ENCODE results near the gene FGD5. TPM values are rescaled to one million over a fixed set of nuclear protein-coding genes. Genes with fewer than 3 reads are reported as not detected.
A peak's percentile ranks its signal among the peaks of the same experiment; 100 is the strongest.

The FGD5 gene
- total and polyA plus RNA-seq, 9 of the 15 experiments (the other 6 are each of a cell fraction or from before 2014, with no cell fraction given): 0.18 TPM; not detected in 8

DNA sequence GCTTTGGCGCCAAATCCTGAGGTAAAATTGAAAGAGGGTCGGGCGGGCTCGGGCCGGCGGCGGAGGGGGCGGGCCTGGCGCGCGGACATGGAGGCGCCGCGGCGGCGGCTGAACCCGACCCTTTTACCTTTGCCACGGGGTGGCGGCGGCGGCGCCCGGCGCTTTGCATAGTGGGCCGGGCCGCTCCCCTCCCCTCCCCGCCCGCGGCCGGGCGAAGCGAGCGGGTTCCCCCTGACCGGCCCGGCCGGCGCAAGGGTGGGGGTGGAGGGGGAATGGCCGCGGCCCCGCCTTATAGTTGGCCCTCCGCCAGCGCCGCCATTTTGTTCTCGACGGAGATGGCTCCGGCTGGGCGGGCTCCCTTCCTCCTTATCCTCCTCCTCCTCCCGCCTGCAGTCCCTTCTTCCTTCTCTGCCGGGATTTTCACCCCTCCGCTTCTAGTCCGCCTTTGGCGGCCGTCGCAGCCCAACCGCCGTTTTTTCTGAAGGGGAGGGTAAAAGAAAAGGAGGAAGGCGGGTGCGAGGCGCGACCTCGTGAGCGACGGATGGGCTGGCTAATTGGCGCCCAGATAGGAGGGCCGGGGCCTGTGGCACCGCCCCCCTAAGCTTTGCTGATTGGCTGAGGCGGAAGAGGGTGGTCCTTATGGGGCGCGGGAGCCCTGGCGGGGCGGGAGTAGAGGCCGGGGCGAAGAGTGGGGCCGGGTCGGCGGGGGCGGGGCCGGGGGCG lies 129.3 kb downstream of the FGD5 start (continued):
- TF ChIP-seq PPARD (CRISPR knock-in tag; IDR thresholded peaks at IDR 0.05): no peak
- no peak for TF ChIP-seq RBM22 (IDR thresholded peaks at IDR 0.05; ENCODE audit: low read depth, low read length, poor library complexity, severe bottlenecking)
- TF ChIP-seq HOXB6 (CRISPR knock-in tag; IDR thresholded peaks at IDR 0.05; ENCODE audit: borderline replicate concordance): no peak
- no peak for TF ChIP-seq ZSCAN32 (CRISPR knock-in tag; IDR thresholded peaks at IDR 0.05)
- TF ChIP-seq, protein P1, sequence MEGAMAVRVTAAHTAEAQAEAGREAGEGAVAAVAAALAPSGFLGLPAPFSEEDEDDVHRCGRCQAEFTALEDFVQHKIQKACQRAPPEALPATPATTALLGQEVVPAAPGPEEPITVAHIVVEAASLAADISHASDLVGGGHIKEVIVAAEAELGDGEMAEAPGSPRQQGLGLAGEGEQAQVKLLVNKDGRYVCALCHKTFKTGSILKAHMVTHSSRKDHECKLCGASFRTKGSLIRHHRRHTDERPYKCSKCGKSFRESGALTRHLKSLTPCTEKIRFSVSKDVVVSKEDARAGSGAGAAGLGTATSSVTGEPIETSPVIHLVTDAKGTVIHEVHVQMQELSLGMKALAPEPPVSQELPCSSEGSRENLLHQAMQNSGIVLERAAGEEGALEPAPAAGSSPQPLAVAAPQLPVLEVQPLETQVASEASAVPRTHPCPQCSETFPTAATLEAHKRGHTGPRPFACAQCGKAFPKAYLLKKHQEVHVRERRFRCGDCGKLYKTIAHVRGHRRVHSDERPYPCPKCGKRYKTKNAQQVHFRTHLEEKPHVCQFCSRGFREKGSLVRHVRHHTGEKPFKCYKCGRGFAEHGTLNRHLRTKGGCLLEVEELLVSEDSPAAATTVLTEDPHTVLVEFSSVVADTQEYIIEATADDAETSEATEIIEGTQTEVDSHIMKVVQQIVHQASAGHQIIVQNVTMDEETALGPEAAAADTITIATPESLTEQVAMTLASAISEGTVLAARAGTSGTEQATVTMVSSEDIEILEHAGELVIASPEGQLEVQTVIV (CRISPR knock-in tag; IDR thresholded peaks at IDR 0.05; ENCODE audit: borderline replicate concordance): no peak
- TF ChIP-seq ZFX (CRISPR knock-in tag; IDR thresholded peaks at IDR 0.05): peak; percentile 10; the same call in 1 of the 2 replicates
- TF ChIP-seq ELF2 (CRISPR knock-in tag; IDR thresholded peaks at IDR 0.05): no peak
- no peak for TF ChIP-seq ATF1 (CRISPR knock-in tag; IDR thresholded peaks at IDR 0.05)
- TF ChIP-seq ATF1 (tag; IDR thresholded peaks at IDR 0.05): peak; percentile 77
- TF ChIP-seq, protein P2, sequence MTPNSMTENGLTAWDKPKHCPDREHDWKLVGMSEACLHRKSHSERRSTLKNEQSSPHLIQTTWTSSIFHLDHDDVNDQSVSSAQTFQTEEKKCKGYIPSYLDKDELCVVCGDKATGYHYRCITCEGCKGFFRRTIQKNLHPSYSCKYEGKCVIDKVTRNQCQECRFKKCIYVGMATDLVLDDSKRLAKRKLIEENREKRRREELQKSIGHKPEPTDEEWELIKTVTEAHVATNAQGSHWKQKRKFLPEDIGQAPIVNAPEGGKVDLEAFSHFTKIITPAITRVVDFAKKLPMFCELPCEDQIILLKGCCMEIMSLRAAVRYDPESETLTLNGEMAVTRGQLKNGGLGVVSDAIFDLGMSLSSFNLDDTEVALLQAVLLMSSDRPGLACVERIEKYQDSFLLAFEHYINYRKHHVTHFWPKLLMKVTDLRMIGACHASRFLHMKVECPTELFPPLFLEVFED (CRISPR knock-in tag; conservative IDR thresholded peaks at IDR 0.05): peak; percentile 70; the same call in 1 of the 2 replicates
- TF ChIP-seq FOXM1 (IDR thresholded peaks at IDR 0.05; ENCODE audit: low read depth): peak; percentile 48; the same call in 1 of the 2 replicates
- TF ChIP-seq FOXM1 (CRISPR knock-in tag; IDR thresholded peaks at IDR 0.05; ENCODE audit: low read depth): no peak
- TF ChIP-seq ZNF408 (CRISPR knock-in tag; IDR thresholded peaks at IDR 0.05; ENCODE audit: low read depth): no peak
- TF ChIP-seq, protein P3, sequence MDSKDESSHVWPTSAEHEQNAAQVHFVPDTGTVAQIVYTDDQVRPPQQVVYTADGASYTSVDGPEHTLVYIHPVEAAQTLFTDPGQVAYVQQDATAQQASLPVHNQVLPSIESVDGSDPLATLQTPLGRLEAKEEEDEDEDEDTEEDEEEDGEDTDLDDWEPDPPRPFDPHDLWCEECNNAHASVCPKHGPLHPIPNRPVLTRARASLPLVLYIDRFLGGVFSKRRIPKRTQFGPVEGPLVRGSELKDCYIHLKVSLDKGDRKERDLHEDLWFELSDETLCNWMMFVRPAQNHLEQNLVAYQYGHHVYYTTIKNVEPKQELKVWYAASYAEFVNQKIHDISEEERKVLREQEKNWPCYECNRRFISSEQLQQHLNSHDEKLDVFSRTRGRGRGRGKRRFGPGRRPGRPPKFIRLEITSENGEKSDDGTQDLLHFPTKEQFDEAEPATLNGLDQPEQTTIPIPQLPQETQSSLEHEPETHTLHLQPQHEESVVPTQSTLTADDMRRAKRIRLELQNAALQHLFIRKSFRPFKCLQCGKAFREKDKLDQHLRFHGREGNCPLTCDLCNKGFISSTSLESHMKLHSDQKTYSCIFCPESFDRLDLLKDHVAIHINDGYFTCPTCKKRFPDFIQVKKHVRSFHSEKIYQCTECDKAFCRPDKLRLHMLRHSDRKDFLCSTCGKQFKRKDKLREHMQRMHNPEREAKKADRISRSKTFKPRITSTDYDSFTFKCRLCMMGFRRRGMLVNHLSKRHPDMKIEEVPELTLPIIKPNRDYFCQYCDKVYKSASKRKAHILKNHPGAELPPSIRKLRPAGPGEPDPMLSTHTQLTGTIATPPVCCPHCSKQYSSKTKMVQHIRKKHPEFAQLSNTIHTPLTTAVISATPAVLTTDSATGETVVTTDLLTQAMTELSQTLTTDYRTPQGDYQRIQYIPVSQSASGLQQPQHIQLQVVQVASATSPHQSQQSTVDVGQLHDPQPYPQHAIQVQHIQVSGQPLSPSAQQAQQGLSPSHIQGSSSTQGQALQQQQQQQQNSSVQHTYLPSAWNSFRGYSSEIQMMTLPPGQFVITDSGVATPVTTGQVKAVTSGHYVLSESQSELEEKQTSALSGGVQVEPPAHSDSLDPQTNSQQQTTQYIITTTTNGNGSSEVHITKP (IDR thresholded peaks at IDR 0.05; ENCODE audit: partially characterized antibody): peak; percentile 96
- TF ChIP-seq ZNF253 (CRISPR knock-in tag; conservative IDR thresholded peaks at IDR 0.05): no peak
- no peak for TF ChIP-seq TAL1 (IDR thresholded peaks at IDR 0.05)
- TF ChIP-seq, protein P4, sequence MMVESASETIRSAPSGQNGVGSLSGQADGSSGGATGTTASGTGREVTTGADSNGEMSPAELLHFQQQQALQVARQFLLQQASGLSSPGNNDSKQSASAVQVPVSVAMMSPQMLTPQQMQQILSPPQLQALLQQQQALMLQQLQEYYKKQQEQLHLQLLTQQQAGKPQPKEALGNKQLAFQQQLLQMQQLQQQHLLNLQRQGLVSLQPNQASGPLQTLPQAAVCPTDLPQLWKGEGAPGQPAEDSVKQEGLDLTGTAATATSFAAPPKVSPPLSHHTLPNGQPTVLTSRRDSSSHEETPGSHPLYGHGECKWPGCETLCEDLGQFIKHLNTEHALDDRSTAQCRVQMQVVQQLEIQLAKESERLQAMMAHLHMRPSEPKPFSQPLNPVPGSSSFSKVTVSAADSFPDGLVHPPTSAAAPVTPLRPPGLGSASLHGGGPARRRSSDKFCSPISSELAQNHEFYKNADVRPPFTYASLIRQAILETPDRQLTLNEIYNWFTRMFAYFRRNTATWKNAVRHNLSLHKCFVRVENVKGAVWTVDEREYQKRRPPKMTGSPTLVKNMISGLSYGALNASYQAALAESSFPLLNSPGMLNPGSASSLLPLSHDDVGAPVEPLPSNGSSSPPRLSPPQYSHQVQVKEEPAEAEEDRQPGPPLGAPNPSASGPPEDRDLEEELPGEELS (CRISPR knock-in tag; IDR thresholded peaks at IDR 0.05; ENCODE audit: borderline replicate concordance): no peak
- TF ChIP-seq TBP (optimal IDR thresholded peaks at IDR 0.05; ENCODE audit: low read depth, low read length): peak; percentile 66
- TF ChIP-seq SIN3B (IDR thresholded peaks at IDR 0.05; ENCODE audit: low read depth): no peak

All from K562 (cell line).